B cell (primary cell): Measurements from ENCODE around the gene LHCGR. TPM values are rescaled to one million over a fixed set of nuclear protein-coding genes. Genes with fewer than 3 reads are reported as not detected.

Source experiments
- ATAC-seq: fragments of 200-7000 bp; cut with Tn5 transposase; one replicate; pipeline ENCODE4 v1.10.0; 2021; ENCODE audit warnings: low read depth, mild to moderate bottlenecking, moderate number of reproducible peaks, moderate library complexity
- CTCF ChIA-PET: fragments of 350-600 bp; sonication (Branson Sonifier 250); formaldehyde crosslinking; loops from one replicate; lab custom pipeline; 2021; ENCODE audit warnings: antibody characterized with exemption, inconsistent platforms; lab: Charles Lee
- POLR2A ChIA-PET: fragments of 350-600 bp; sonication (Branson Sonifier 250); formaldehyde crosslinking; loops from one replicate; lab custom pipeline; 2021; ENCODE audit warnings: antibody characterized with exemption; lab: Charles Lee
- DNase-seq: peaks from one replicate; pipeline ENCODE4 v3.0.0; 2013
- H2AFZ ChIP-seq: 2 replicates; pipeline ENCODE4 v1.6.1; 2012; ENCODE audit warnings: mild to moderate bottlenecking, low read depth, low read length; ENCODE audit not compliant: insufficient read depth, poor library complexity, severe bottlenecking
- H3K27ac ChIP-seq, 2 donors: 1 replicate in 1 of 2; 2 replicates in 1 of 2; pipeline ENCODE4 v1.5.1; 2012 to 2013; ENCODE audit warnings: low read length in 2 of 2, mild to moderate bottlenecking in 2 of 2, moderate library complexity in 1 of 2
- H3K27me3 ChIP-seq, 4 experiments: fragments of 200-600 bp in 1 of 4; sonication (generic) in 1 of 4; replicated peaks in 1 of 4; 1 replicate in 2 of 4; 2 replicates in 2 of 4; pipeline versions ENCODE4 v1.6.1 to v1.7.0; 2013 to 2016; ENCODE audit warnings: low read length in 3 of 4, mild to moderate bottlenecking in 2 of 4, mixed read lengths in 1 of 4, moderate library complexity in 1 of 4; ENCODE audit not compliant: insufficient read depth in 4 of 4, control insufficient read depth in 3 of 4; ENCODE audit errors: control extremely low read depth in 1 of 4
- H3K36me3 ChIP-seq, 2 experiments: replicated peaks in 1 of 2; 1 replicate in 1 of 2; 2 replicates in 1 of 2; pipeline versions ENCODE4 v1.6.1 to v1.7.1; 2013; ENCODE audit warnings: low read length in 1 of 2; ENCODE audit not compliant: insufficient read depth in 2 of 2, control insufficient read depth in 1 of 2; ENCODE audit errors: control extremely low read depth in 1 of 2, extremely low read depth in 1 of 2
- H3K4me1 ChIP-seq, 2 donors: fragments of 200-600 bp in 1 of 2; sonication (generic) in 1 of 2; 1 replicate in 1 of 2; 2 replicates in 1 of 2; pipeline versions ENCODE4 v1.5.1 to v1.6.1; 2013 to 2017; ENCODE audit warnings: low read length in 2 of 2; ENCODE audit not compliant: control insufficient read depth in 2 of 2, insufficient read depth in 2 of 2
- H3K4me2 ChIP-seq: replicated peaks from 2 replicates; pipeline ENCODE3; 2012; ENCODE audit warnings: mild to moderate bottlenecking, low read depth, low read length; ENCODE audit not compliant: poor library complexity, severe bottlenecking
- H3K4me3 ChIP-seq, 5 experiments: fragments of 200-600 bp in 1 of 5; sonication (generic) in 1 of 5; 1 replicate in 3 of 5; 2 replicates in 2 of 5; pipeline versions ENCODE4 v1.5.1 to v1.7.0; 2011 to 2016; ENCODE audit warnings: low read length in 4 of 5, mild to moderate bottlenecking in 4 of 5, low read depth in 2 of 5, control low read depth in 1 of 5, moderate library complexity in 1 of 5; ENCODE audit not compliant: insufficient read depth in 1 of 5; ENCODE audit errors: control extremely low read depth in 1 of 5, extremely low read depth in 1 of 5
- H3K79me2 ChIP-seq: fragments of 200-600 bp; sonication (generic); one replicate; pipeline ENCODE4 v1.6.0; 2016; ENCODE audit warnings: low read length; ENCODE audit not compliant: control insufficient read depth, insufficient read depth
- H3K9ac ChIP-seq: fragments of 200-600 bp; sonication (generic); 2 replicates; pipeline ENCODE4 v1.6.1; 2017; ENCODE audit warnings: mild to moderate bottlenecking, low read length, moderate library complexity
- H3K9me3 ChIP-seq, 3 donors: one replicate each; pipeline versions ENCODE4 v1.6.1 to v1.7.1; 2013; ENCODE audit warnings: low read length in 2 of 3; ENCODE audit not compliant: control insufficient read depth in 2 of 3, insufficient read depth in 1 of 3; ENCODE audit errors: control extremely low read depth in 1 of 3
- H4K20me1 ChIP-seq: 2 replicates; pipeline ENCODE4 v1.6.0; 2012; ENCODE audit warnings: mild to moderate bottlenecking, low read length; ENCODE audit not compliant: insufficient read depth, control insufficient read depth, poor library complexity, severe bottlenecking
- H3K27ac Mint-ChIP-seq: one replicate; pipeline ENCODE4 v1.8.0; 2021; ENCODE audit warnings: mixed read lengths
- H3K27me3 Mint-ChIP-seq: one replicate; pipeline ENCODE4 v1.8.0; 2021; ENCODE audit warnings: mixed read lengths
- H3K4me1 Mint-ChIP-seq: one replicate; pipeline ENCODE4 v1.8.0; 2021; ENCODE audit warnings: mixed read lengths
- H3K4me3 Mint-ChIP-seq: one replicate; pipeline ENCODE4 v1.8.0; 2021; ENCODE audit warnings: mixed read lengths
- H3K9me3 Mint-ChIP-seq: one replicate; pipeline ENCODE4 v1.8.0; 2022; ENCODE audit warnings: mixed read lengths; ENCODE audit not compliant: insufficient read depth
- CTCF ChIP-seq: fragments of 200-600 bp; IDR thresholded peaks from one replicate; pipeline ENCODE4 v1.8.0; 2022; ENCODE audit warnings: antibody characterized with exemption, mild to moderate bottlenecking
- EZH2 ChIP-seq: IDR thresholded peaks from 2 replicates; pipeline ENCODE4 v1.6.1; 2012; ENCODE audit warnings: borderline replicate concordance, low read depth, mild to moderate bottlenecking, moderate library complexity, low read length; ENCODE audit not compliant: insufficient read depth, poor library complexity, severe bottlenecking
- WGBS: methylation state at CpG from one replicate; pipeline ENCODE4 v1.1.5; 2013; ENCODE audit warnings: missing lambda C conversion rate; ENCODE audit not compliant: insufficient coverage; 5-methylcytosine and 5-hydroxymethylcytosine counted together
- intact Hi-C: fragments of 100-400 bp; cut with micrococcal nuclease; formaldehyde crosslinking; loops from one replicate; pipeline ENCODE4 v1.10.0; 2022
- polyA plus RNA-seq: library from polyadenylated mRNA; depleted of rRNA; stranded (reverse); fragments of >200 nt; gene quantifications from 2 replicates; pipeline ENCODE4 v1.2.3, GENCODE V29; 2012
- total RNA-seq, 2 donors: library from RNA; stranded (reverse); fragments of 120-200 nt in 1 of 2; gene quantifications; 1 replicate in 1 of 2; 2 replicates in 1 of 2; pipeline versions ENCODE4 v1.2.3 to v1.2.4, GENCODE V29; 2013 to 2022

LHCGR gene
- total and polyA plus RNA-seq, 2 donors (not counting 1 experiment from before 2014, with no cell fraction given) = not detected

GRCh38 chr2:48768669-48769068, 13.1 kb upstream of the LHCGR start:
- DNase-seq (no peak), ATAC-seq (no peak)
- Mint-ChIP-seq H3K27ac (no peak overlapping the region), H3K9me3 (no peaks in the 10 kb centered on the region), H3K4me1 (no peaks in the 10 kb centered on the region), H3K4me3 (no peak overlapping the region), H3K27me3 (peaks cover 16% of the 10 kb centered on the region)
- H3K36me3 ChIP-seq = no peaks in the 10 kb centered on the region
- TF ChIP-seq CTCF (no peak), EZH2 (no peak)
- POLR2A ChIA-PET = no interaction called here
- H4K20me1 ChIP-seq = no peaks in the 10 kb centered on the region
- no peak overlapping the region for H3K4me3 ChIP-seq
- peaks cover 0 to 8% (median 0%) of the 10 kb centered on the region in 3 donors for H3K9me3 ChIP-seq
- no peak overlapping the region for H3K4me2 ChIP-seq
- no peaks in the 10 kb centered on the region for H3K79me2 ChIP-seq
- CTCF ChIA-PET = no interaction called here
- no peaks in the 10 kb centered on the region for H3K4me1 ChIP-seq
- WGBS = 30% methylated on average over 3 of the region's 3 CpGs
- no peak overlapping the region for H2AFZ ChIP-seq
- intact Hi-C loops = no loop called here
- H3K27ac ChIP-seq = no peak overlapping the region
- H3K9ac ChIP-seq = no peak overlapping the region
- H3K27me3 ChIP-seq = peaks cover 0 to 4% (median 0%) of the 10 kb centered on the region in 4 experiments

- no peaks in the 10 kb centered on the region for H3K4me1 ChIP-seq
- H3K27ac ChIP-seq = no peak overlapping the region
- no peaks in the 10 kb centered on the region for H3K79me2 ChIP-seq
- CTCF ChIA-PET = no interaction called here
- no peak overlapping the region for H3K4me3 Mint-ChIP-seq
- no peaks in the 10 kb centered on the region for H3K4me1 Mint-ChIP-seq
- H3K4me3 ChIP-seq = no peak overlapping the region
- DNase-seq = no peak
- intact Hi-C loops = no loop called here
- ATAC-seq = no peak
- POLR2A ChIA-PET = no interaction called here
- TF ChIP-seq CTCF (no peak), EZH2 (no peak)
- peaks cover 16% of the 10 kb centered on the region for H3K27me3 Mint-ChIP-seq
- H3K9me3 Mint-ChIP-seq = peaks cover 3% of the 10 kb centered on the region
- no peaks in the 10 kb centered on the region for H4K20me1 ChIP-seq
- H3K36me3 ChIP-seq = no peaks in the 10 kb centered on the region
- H3K9me3 ChIP-seq = peaks cover 0 to 8% (median 0%) of the 10 kb centered on the region in 3 donors
- peaks cover 0 to 4% (median 0%) of the 10 kb centered on the region in 4 experiments for H3K27me3 ChIP-seq
- no peak overlapping the region for H3K4me2 ChIP-seq
- 81% methylated on average over 8 of the region's 8 CpGs for WGBS
- no peak overlapping the region for H2AFZ ChIP-seq
- no peak overlapping the region for H3K27ac Mint-ChIP-seq
- no peak overlapping the region for H3K9ac ChIP-seq
Observed at GRCh38 chr2:48767330-48767729, 11.8 kb upstream of the LHCGR start.
